ENCODE results near the gene OPN4.
A peak's percentile ranks its signal among the peaks of the same experiment; 100 is the strongest.

- TF ChIP-seq CTCF (IDR thresholded peaks at IDR 0.05) = no peak
- TF ChIP-seq POLR2A (IDR thresholded peaks at IDR 0.05) = peak in 1 of 2 donors; percentile 45
Observed at GRCh38 chr10:86710987-86711512, 56.7 kb downstream of the OPN4 start.

Data from lower leg skin (tissue), 3 donors.